GM20000 (cell line): ENCODE measurements around the gene PDE7B.
"Not testable (repeated sequence)": the region's sequence is repeated elsewhere in the genome, so short reads cannot be mapped to it uniquely, and the experiment has no call there.

Experiments used
- DNase-seq: peaks from one replicate; pipeline ENCODE4 v3.0.0; 2012; ENCODE audit warnings: low spot score
- CTCF ChIP-seq: IDR thresholded peaks from 2 replicates; pipeline ENCODE4 v1.5.1; 2012; ENCODE audit warnings: mild to moderate bottlenecking, control low read depth; ENCODE audit errors: extremely low read depth, missing control alignments

PDE7B gene

GRCh38 chr6:136216503-136217401 is 365.3 kb downstream of the PDE7B start:
- no peak for TF ChIP-seq CTCF
- no peak for DNase-seq

GRCh38 chr6:136224974-136225373 is 373.5 kb downstream of the PDE7B start:
- DNase-seq = not testable (repeated sequence)

DNA sequence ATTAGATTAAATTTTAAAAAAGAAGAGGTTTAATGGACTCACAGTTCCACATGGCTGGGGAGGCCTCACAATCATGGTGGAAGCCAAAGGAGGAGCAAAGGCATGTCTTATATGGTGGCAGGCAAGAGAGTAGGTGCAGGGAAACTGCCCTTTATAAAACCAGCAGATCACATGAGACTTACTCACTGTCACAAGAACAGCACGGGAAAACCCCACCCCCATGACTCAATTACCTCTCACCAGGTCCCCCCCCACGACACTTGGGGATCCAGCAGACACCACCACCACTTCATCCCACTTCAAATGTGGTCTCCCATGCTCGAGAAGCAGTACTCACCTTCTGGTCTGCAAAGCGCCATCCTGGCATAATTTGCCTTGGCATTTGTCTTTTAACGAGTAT is 374.0 kb downstream of the PDE7B start:
- TF ChIP-seq CTCF = no peak
- no peak for DNase-seq

- DNase-seq = peak; percentile 58
- peak; percentile 90 for TF ChIP-seq CTCF
These were observed 374.6 kb downstream of the PDE7B start for GRCh38 chr6:136226027-136226673.

GRCh38 chr6:136226674-136227377 is 375.3 kb downstream of the PDE7B start:
- no peak for TF ChIP-seq CTCF
- no peak for DNase-seq

- TF ChIP-seq CTCF = no peak
- no peak for DNase-seq
These were observed 377.3 kb downstream of the PDE7B start for GRCh38 chr6:136228814-136229213.

- DNase-seq = no peak
- TF ChIP-seq CTCF = no peak
These were observed 378.8 kb downstream of the PDE7B start for GRCh38 chr6:136230219-136230853.
